ENCODE measurements around the gene GATAD1. TPM values are rescaled to one million over a fixed set of nuclear protein-coding genes. Genes with fewer than 3 reads are reported as not detected.

GATAD1 gene
- total and polyA plus RNA-seq, 2 donors from 2014 or later, result 17.5 to 35.8 TPM

GRCh38 chr7:92489634-92490033, 42.4 kb downstream of the GATAD1 start:
- no peak for DNase-seq
- peaks cover 0 to 45% (median 28%) of the 10 kb centered on the region in 3 donors for H3K36me3 ChIP-seq (ENCODE audit: control insufficient read depth in 2 of 3, insufficient read depth in 3 of 3, low read length in 3 of 3)
- H3K4me3 ChIP-seq (ENCODE audit: low read length in 3 of 3), result no peak overlapping the region
- intact Hi-C loops (cut with DNase I), result no loop called here
- no peak for FAIRE-seq
- no peak for TF ChIP-seq CTCF (IDR thresholded peaks at IDR 0.05; ENCODE audit: borderline replicate concordance, extremely low read depth, insufficient read depth)
- no peak overlapping the region for H3K27ac ChIP-seq (ENCODE audit: low read depth in 2 of 2, low read length in 2 of 2)
- no peaks in the 10 kb centered on the region for H3K4me1 ChIP-seq (ENCODE audit: control insufficient read depth in 2 of 3, insufficient read depth in 2 of 3, low read depth in 1 of 3, low read length in 3 of 3)
- H3K27me3 ChIP-seq (ENCODE audit: control insufficient read depth, insufficient read depth, low read length), result no peaks in the 10 kb centered on the region
- no peaks in the 10 kb centered on the region for H3K9me3 ChIP-seq (ENCODE audit: control insufficient read depth in 2 of 3, insufficient read depth in 1 of 3, low read length in 3 of 3)
- H3K9ac ChIP-seq (ENCODE audit: low read length in 3 of 3), result no peak overlapping the region

DNA sequence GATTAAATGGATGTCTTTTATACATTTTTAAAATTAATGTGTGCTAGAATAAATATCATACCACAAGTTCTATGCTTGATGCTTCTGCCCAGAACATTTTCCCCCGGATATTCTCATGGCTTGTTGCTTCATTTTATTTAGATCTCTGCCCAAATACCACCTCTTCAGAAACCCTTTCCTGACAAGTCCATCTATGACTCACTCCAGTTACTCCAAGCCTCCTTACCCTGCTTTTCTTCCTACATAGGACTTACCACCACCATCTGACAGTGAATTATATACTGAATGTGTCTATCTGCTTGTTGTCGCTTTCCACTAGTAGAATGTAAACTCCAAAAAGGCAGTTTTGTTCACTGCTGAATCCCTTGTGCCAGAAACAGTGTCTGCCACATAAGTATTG, 49.6 kb downstream of the GATAD1 start:
- intact Hi-C loops (cut with DNase I), result no loop called here
- Histone ChIP-seq H3K4me1 (ENCODE audit: control insufficient read depth in 2 of 3, insufficient read depth in 2 of 3, low read depth in 1 of 3, low read length in 3 of 3) (no peaks in the 10 kb centered on the region), H3K9me3 (ENCODE audit: control insufficient read depth in 2 of 3, insufficient read depth in 1 of 3, low read length in 3 of 3) (no peaks in the 10 kb centered on the region), H3K4me3 (ENCODE audit: low read length in 3 of 3) (no peak overlapping the region), H3K36me3 (ENCODE audit: control insufficient read depth in 2 of 3, insufficient read depth in 3 of 3, low read length in 3 of 3) (peaks cover 10 to 39% (median 14%) of the 10 kb centered on the region in 3 donors), H3K27me3 (ENCODE audit: control insufficient read depth, insufficient read depth, low read length) (no peaks in the 10 kb centered on the region), H3K9ac (ENCODE audit: low read length in 3 of 3) (no peak overlapping the region), H3K27ac (ENCODE audit: low read depth in 2 of 2, low read length in 2 of 2) (no peak overlapping the region)
- TF ChIP-seq CTCF (IDR thresholded peaks at IDR 0.05; ENCODE audit: borderline replicate concordance, extremely low read depth, insufficient read depth), result no peak
- DNase-seq (no peak), FAIRE-seq (no peak)

DNA sequence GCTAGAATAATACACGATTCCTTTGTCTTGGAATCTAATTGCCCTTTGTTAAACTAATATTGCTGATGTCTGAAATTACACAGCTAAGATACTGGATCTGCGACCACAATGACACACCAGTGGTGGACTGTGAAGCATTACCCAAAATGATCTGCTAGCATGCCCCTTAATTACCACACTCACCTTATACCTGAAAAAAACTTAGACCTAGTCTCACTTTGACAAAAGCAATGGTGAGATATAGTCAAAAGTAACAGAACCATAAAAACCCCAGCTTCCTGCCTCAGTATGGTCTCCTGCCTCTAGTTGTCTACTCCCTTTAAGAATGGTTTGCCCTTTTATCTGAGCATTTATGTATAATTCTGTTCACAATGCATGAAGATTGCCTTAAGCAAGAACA, 51.3 kb downstream of the GATAD1 start:
- DNase-seq (no peak), FAIRE-seq (no peak)
- Histone ChIP-seq H3K9ac (ENCODE audit: low read length in 3 of 3) (no peak overlapping the region), H3K27ac (ENCODE audit: low read depth in 2 of 2, low read length in 2 of 2) (no peak overlapping the region), H3K4me1 (ENCODE audit: control insufficient read depth in 2 of 3, insufficient read depth in 2 of 3, low read depth in 1 of 3, low read length in 3 of 3) (no peaks in the 10 kb centered on the region), H3K4me3 (ENCODE audit: low read length in 3 of 3) (no peak overlapping the region), H3K9me3 (ENCODE audit: control insufficient read depth in 2 of 3, insufficient read depth in 1 of 3, low read length in 3 of 3) (no peaks in the 10 kb centered on the region), H3K36me3 (ENCODE audit: control insufficient read depth in 2 of 3, insufficient read depth in 3 of 3, low read length in 3 of 3) (peaks cover 11 to 42% (median 12%) of the 10 kb centered on the region in 3 donors), H3K27me3 (ENCODE audit: control insufficient read depth, insufficient read depth, low read length) (no peaks in the 10 kb centered on the region)
- TF ChIP-seq CTCF (IDR thresholded peaks at IDR 0.05; ENCODE audit: borderline replicate concordance, extremely low read depth, insufficient read depth), result no peak
- intact Hi-C loops (cut with DNase I), result no loop called here

GRCh38 chr7:92503767-92504166, 56.5 kb downstream of the GATAD1 start:
- H3K9ac ChIP-seq (ENCODE audit: low read length in 3 of 3), result no peak overlapping the region
- intact Hi-C loops (cut with DNase I), result no loop called here

More at GRCh38 chr7:92503767-92504166, 56.5 kb downstream of the GATAD1 start:
- no peaks in the 10 kb centered on the region for H3K9me3 ChIP-seq (ENCODE audit: control insufficient read depth in 2 of 3, insufficient read depth in 1 of 3, low read length in 3 of 3)
- DNase-seq, result no peak
- no peak overlapping the region for H3K4me3 ChIP-seq (ENCODE audit: low read length in 3 of 3)
- no peaks in the 10 kb centered on the region for H3K4me1 ChIP-seq (ENCODE audit: control insufficient read depth in 2 of 3, insufficient read depth in 2 of 3, low read depth in 1 of 3, low read length in 3 of 3)
- peaks cover 8 to 47% (median 8%) of the 10 kb centered on the region in 3 donors for H3K36me3 ChIP-seq (ENCODE audit: control insufficient read depth in 2 of 3, insufficient read depth in 3 of 3, low read length in 3 of 3)
- H3K27ac ChIP-seq (ENCODE audit: low read depth in 2 of 2, low read length in 2 of 2), result no peak overlapping the region
- no peak for TF ChIP-seq CTCF (IDR thresholded peaks at IDR 0.05; ENCODE audit: borderline replicate concordance, extremely low read depth, insufficient read depth)
- H3K27me3 ChIP-seq (ENCODE audit: control insufficient read depth, insufficient read depth, low read length), result no peaks in the 10 kb centered on the region
- FAIRE-seq, result no peak

Measured in kidney (tissue), 14 donors.